PC-9 (cell line): ENCODE results near the gene DAZAP2. TPM values are rescaled to one million over a fixed set of nuclear protein-coding genes. Genes with fewer than 3 reads are reported as not detected.

ENCODE experiments used
- BruUV-seq: library from RNA; stranded (reverse); fragments of 400-500 nt; replicated peaks from 2 replicates; lab custom pipeline; 2021; lab: Mats Ljungman, UMichigan
- CTCF ChIA-PET: fragments of 300-600 bp; sonication (Branson Sonifier 250); formaldehyde crosslinking; loops from one replicate; lab custom pipeline; 2022; ENCODE audit warnings: antibody characterized with exemption; lab: Charles Lee
- POLR2A ChIA-PET: fragments of 300-600 bp; sonication (Branson Sonifier 250); formaldehyde crosslinking; loops from one replicate; lab custom pipeline; 2022; ENCODE audit warnings: antibody characterized with exemption; ENCODE audit not compliant: unreplicated experiment; lab: Charles Lee
- DNase-seq, 2 experiments: peaks; one replicate each; pipeline versions ENCODE4 v3.0.0 to v3.0.0-alpha.2; 2015 to 2022; ENCODE audit warnings: mixed read lengths in 1 of 2
- H2AFZ ChIP-seq: fragments of 200-600 bp; sonication (generic); 2 replicates; pipeline ENCODE4 v1.8.1; 2017; ENCODE audit warnings: antibody characterized with exemption
- H3F3A ChIP-seq: fragments of 200-600 bp; sonication (generic); 2 replicates; pipeline ENCODE4 v1.8.1; 2017; ENCODE audit warnings: antibody characterized with exemption, mild to moderate bottlenecking, low read depth; ENCODE audit not compliant: insufficient read depth
- H3K27ac ChIP-seq: fragments of 200-600 bp; sonication (generic); 2 replicates; pipeline ENCODE4 v1.6.1; 2016; ENCODE audit warnings: mixed run types
- H3K27me3 ChIP-seq: fragments of 200-600 bp; sonication (generic); 2 replicates; pipeline ENCODE4 v1.6.1; 2016; ENCODE audit warnings: low read depth, mixed run types; ENCODE audit not compliant: insufficient read depth
- H3K36me3 ChIP-seq: fragments of 200-600 bp; sonication (generic); 2 replicates; pipeline ENCODE4 v1.6.1; 2016; ENCODE audit warnings: low read depth, mixed run types
- H3K4me1 ChIP-seq: fragments of 200-600 bp; sonication (generic); replicated peaks from 2 replicates; pipeline ENCODE4 v1.6.1; 2016; ENCODE audit warnings: mixed run types; ENCODE audit not compliant: insufficient read depth
- H3K4me2 ChIP-seq: fragments of 200-600 bp; sonication (generic); 2 replicates; pipeline ENCODE4 v1.6.1; 2017; ENCODE audit warnings: mixed run types
- H3K4me3 ChIP-seq: fragments of 200-600 bp; sonication (generic); 2 replicates; pipeline ENCODE4 v1.6.1; 2016; ENCODE audit warnings: mixed run types
- H3K79me2 ChIP-seq: fragments of 200-600 bp; sonication (generic); 2 replicates; pipeline ENCODE4 v1.6.1; 2017; ENCODE audit warnings: low read depth, mixed run types
- H3K9me2 ChIP-seq: fragments of 200-600 bp; sonication (generic); 2 replicates; pipeline ENCODE4 v1.8.1; 2017; ENCODE audit warnings: mild to moderate bottlenecking; ENCODE audit not compliant: insufficient read depth
- H3K9me3 ChIP-seq: fragments of 200-600 bp; sonication (generic); 2 replicates; pipeline ENCODE4 v1.8.1; 2016; ENCODE audit warnings: low read depth; ENCODE audit not compliant: insufficient read depth
- H4K20me1 ChIP-seq: fragments of 200-600 bp; sonication (generic); 2 replicates; pipeline ENCODE4 v1.8.1; 2017; ENCODE audit not compliant: insufficient read depth
- EZH2 ChIP-seq: fragments of 200-600 bp; sonication (generic); IDR thresholded peaks from 2 replicates; pipeline ENCODE4 v1.8.0; 2017; ENCODE audit warnings: antibody characterized with exemption, low read depth
- intact Hi-C: fragments of 100-400 bp; cut with micrococcal nuclease; formaldehyde crosslinking; loops from one replicate; pipeline ENCODE4 v1.10.0; 2022; ENCODE audit not compliant: unreplicated experiment
- total RNA-seq: library from RNA; stranded (reverse); gene quantifications from 2 replicates; pipeline ENCODE4 v1.2.3, GENCODE V29; 2021
- TF ChIP-seq, protein P1 (sequence below): fragments of 200-600 bp; sonication (generic); conservative IDR thresholded peaks from 2 replicates; pipeline ENCODE4 v1.6.1; 2017; ENCODE audit warnings: mixed run types, antibody characterized with exemption, mild to moderate bottlenecking, moderate library complexity

Gene DAZAP2
- total RNA-seq, 1 experiment from 2014 or later: 154 TPM

DNA sequence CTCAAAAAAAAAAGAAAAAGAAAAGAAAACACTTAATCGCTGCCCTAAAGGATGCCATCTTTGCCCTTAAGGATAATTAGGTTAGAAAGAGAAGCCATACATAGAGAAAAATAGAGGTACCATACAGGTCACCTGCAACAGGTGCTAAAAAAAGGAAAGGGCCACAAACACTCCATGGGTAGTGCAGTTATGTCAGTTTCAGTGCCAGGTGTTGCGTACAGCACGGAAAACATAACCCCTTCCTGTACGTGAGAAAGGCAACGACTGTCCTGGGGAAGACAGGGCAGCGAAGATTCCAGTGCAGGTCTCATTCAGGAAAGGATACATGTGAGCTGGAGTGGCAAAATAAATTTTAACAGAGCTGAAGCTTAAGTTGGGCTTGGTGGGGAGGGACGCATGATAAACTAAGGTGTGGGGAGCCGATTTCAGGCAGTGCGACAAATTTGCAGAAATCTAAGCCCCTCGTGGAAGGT is 553 bp upstream of the DAZAP2 start:
- peak overlapping the region; percentile 84 for H3K4me2 ChIP-seq
- DNase-seq: no peak
- H3K27me3 ChIP-seq: no peaks in the 10 kb centered on the region
- peaks cover 10% of the 10 kb centered on the region for H3K36me3 ChIP-seq
- intact Hi-C loops: loop anchor here (2.0 to 5.0 kb wide), 2 partner anchors 65 to 121 kb away; partner anchors contain the start of gene TFCP2
- no TSS peak for BruUV-seq
- ChIA-PET CTCF (interaction anchor here (0.6 kb wide), 1 partner anchor 309 kb away, joined by 5 read pairs; no protein-coding TSS in a partner anchor), POLR2A (interaction anchor here (0.5 to 1.2 kb wide), 10 partner anchors 20 to 211 kb away, joined by 4 to 27 read pairs (median 6); partner anchors contain the start of genes CSRNP2, POU6F1 and SLC11A2)
- peaks cover 23% of the 10 kb centered on the region for H3F3A ChIP-seq
- H3K27ac ChIP-seq: no peak overlapping the region
- H3K9me3 ChIP-seq: no peaks in the 10 kb centered on the region
- peaks cover 17% of the 10 kb centered on the region for H3K79me2 ChIP-seq
- no peaks in the 10 kb centered on the region for H3K9me2 ChIP-seq
- H4K20me1 ChIP-seq: peaks cover 12% of the 10 kb centered on the region
- no peak for TF ChIP-seq EZH2
- TF ChIP-seq, protein P1, sequence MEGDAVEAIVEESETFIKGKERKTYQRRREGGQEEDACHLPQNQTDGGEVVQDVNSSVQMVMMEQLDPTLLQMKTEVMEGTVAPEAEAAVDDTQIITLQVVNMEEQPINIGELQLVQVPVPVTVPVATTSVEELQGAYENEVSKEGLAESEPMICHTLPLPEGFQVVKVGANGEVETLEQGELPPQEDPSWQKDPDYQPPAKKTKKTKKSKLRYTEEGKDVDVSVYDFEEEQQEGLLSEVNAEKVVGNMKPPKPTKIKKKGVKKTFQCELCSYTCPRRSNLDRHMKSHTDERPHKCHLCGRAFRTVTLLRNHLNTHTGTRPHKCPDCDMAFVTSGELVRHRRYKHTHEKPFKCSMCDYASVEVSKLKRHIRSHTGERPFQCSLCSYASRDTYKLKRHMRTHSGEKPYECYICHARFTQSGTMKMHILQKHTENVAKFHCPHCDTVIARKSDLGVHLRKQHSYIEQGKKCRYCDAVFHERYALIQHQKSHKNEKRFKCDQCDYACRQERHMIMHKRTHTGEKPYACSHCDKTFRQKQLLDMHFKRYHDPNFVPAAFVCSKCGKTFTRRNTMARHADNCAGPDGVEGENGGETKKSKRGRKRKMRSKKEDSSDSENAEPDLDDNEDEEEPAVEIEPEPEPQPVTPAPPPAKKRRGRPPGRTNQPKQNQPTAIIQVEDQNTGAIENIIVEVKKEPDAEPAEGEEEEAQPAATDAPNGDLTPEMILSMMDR: no peak
- H3K4me3 ChIP-seq: peak overlapping the region; percentile 94
- H3K4me1 ChIP-seq: peaks cover 20% of the 10 kb centered on the region
- H2AFZ ChIP-seq: peak overlapping the region; percentile 66

DNA sequence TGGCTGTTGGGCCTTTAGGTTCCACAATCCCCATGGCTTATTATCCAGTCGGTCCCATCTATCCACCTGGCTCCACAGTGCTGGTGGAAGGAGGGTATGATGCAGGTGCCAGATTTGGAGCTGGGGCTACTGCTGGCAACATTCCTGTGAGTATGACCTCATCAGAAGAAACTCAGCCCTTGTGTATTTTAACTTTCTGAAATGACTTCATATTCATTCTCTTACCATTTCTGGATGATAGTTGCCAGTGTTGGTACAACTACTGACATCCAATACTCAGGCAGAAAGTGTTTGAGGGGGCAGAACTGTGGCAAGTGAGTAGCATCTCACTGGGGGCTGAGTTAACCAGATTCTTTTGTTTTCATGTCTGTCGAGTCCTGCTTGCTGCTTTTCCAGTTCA is 2.3 kb downstream of the DAZAP2 start:
- Histone ChIP-seq H2AFZ (no peak overlapping the region), H3K4me3 (no peak overlapping the region), H3K9me3 (no peaks in the 10 kb centered on the region), H3K27ac (peak overlapping the region; percentile 11; the same call in 1 of the 2 replicates), H3F3A (peaks cover 41% of the 10 kb centered on the region), H3K27me3 (no peaks in the 10 kb centered on the region), H3K79me2 (peaks cover 17% of the 10 kb centered on the region), H3K9me2 (no peaks in the 10 kb centered on the region), H4K20me1 (peaks cover 12% of the 10 kb centered on the region), H3K4me1 (peaks cover 20% of the 10 kb centered on the region), H3K36me3 (peaks cover 17% of the 10 kb centered on the region), H3K4me2 (peak overlapping the region; percentile 84)
- intact Hi-C loops: loop anchor here (10.0 kb wide), 1 partner anchor 476 kb away; the partner anchor contains the start of gene ATF1
- ChIA-PET POLR2A (no interaction called here), CTCF (no interaction called here)
- no peak for TF ChIP-seq EZH2
- TF ChIP-seq, protein P1: no peak
- DNase-seq: peak in 1 of 2 experiments; percentile 52
- BruUV-seq: no TSS peak

DNA sequence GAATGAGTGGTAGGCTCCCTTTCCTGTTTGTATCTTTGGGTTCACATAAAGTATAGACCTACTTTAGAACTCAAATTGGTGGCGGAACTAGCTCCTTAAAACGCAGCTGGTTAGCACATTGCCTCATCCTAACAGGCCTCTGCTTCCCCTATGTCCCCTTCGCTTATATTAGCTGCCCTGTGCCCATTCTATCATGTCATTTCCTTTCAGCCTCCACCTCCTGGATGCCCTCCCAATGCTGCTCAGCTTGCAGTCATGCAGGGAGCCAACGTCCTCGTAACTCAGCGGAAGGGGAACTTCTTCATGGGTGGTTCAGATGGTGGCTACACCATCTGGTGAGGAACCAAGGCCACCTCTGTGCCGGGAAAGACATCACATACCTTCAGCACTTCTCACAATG is 3.5 kb downstream of the DAZAP2 start:
- Histone ChIP-seq H3K9me2 (no peaks in the 10 kb centered on the region), H3K9me3 (no peaks in the 10 kb centered on the region), H3K27ac (no peak overlapping the region), H3K27me3 (no peaks in the 10 kb centered on the region), H3K4me3 (no peak overlapping the region), H3K4me1 (peaks cover 20% of the 10 kb centered on the region), H2AFZ (no peak overlapping the region), H3K36me3 (peaks cover 17% of the 10 kb centered on the region), H3F3A (peaks cover 50% of the 10 kb centered on the region), H3K79me2 (peaks cover 17% of the 10 kb centered on the region), H4K20me1 (peaks cover 12% of the 10 kb centered on the region), H3K4me2 (no peak overlapping the region)
- CTCF ChIA-PET: interaction anchor here (0.6 kb wide), 1 partner anchor 18 kb away, joined by 10 read pairs; no protein-coding TSS in a partner anchor
- POLR2A ChIA-PET: no interaction called here
- intact Hi-C loops: loop anchor here (10.0 kb wide), 1 partner anchor 477 kb away; the partner anchor contains the start of gene ATF1
- no peak for TF ChIP-seq EZH2
- TF ChIP-seq, protein P1: no peak
- no peak for DNase-seq
- BruUV-seq: no TSS peak
